ENCODE measurements around the gene ASB1.

The ASB1 gene

GRCh38 chr2:238495422-238495821 is 68.7 kb downstream of the ASB1 start:
- DNase-seq (ENCODE audit: low read depth) = no peak

DNA sequence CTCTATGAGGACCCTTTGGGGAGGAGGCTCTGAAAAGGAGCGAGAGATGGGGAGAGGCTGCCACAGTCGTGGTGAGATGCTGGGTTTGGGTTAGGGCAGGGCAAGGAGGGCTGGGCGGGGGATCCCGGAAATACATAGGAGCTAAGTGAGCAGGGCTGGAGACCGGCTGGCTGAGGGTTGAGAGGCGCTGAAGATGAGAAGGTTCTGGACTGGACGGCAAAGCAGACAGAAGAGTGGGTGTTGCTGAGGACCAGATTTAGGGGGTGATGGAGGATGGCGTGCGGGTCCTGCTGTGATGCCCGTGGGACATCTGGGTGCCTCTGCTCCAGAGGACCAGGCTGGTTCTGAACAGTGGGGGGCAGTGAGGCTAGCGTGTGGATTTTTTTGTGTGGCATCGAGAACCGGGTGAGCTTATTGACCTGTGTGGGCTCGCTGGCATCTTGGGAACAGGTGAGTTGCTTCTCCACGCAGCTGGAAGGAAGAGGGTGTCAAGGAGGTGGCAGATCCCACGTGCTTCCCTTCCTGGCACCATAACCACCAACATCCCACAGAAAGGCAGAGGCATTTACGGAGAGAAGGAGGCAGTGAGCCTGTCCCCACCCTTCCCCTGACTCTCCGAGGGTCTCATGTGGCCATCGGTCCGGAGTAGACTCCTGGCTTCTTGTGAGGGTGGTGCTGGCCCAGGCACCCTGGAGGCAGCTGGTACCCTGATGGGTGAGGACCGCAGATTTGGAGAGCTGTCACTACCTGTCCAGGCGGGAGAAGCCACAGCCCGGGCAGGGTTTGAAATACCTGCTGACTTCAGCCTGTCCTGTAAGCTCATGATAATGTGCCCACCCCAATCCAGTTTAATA is 70.3 kb downstream of the ASB1 start:
- no peak for DNase-seq (ENCODE audit: low read depth)

- DNase-seq (ENCODE audit: low read depth) = no peak
Measured at GRCh38 chr2:238497610-238498005, 70.9 kb downstream of the ASB1 start.

DNA sequence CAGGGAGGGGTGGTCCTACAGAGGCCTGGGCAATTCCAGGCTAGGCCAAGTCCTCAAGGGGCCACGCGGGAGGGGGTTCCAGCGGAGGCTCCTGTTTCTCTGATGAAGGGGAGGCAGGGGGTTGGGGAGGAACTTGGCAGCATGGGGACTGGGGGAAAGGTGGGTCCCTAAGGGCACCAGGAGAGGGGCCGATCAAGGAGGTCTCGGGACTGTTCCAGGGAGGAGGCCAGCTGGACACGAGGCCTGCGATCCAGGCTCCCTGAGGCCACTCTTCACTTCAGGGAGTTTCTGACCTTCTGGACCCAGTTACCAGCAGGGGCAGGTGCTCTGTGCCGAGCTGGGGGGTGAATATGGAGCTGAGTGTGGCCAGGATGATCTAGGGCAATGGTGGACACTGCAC is 71.5 kb downstream of the ASB1 start:
- no peak for DNase-seq (ENCODE audit: low read depth)

DNA sequence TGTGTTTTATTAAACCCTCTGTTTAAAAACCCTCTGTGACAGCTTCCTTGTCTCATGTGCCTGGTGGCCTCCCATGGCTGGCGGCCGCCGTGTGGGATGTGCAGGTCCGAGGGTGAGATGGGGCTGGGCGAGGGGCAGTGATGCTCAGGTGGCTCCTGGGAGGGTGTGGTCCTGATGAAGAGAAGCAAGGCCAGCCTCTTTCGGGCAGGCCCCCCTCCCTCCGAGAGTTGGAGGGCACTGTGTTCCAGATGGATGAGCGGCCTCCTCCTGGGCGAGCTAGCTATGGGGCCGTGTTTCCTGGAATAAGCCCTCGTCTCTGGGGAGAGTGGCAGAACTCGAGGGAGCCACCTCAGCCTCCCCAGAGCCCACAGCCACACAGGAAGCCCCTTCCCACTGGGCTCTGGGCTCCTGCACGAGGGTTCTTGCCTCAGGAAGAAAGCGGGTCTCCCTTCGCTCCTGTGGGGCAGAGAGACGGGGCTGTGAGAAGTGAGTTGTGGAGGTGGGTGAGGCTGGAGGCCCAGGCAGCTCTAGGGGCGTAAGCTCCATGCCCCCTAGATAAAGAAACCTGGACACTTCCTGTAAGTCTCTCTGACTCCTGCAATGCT is 72.1 kb downstream of the ASB1 start:
- no peak for DNase-seq (ENCODE audit: low read depth)

GRCh38 chr2:238499731-238500580 is 73.2 kb downstream of the ASB1 start:
- no peak for DNase-seq (ENCODE audit: low read depth)

- DNase-seq (ENCODE audit: low read depth) = no peak
Measured at GRCh38 chr2:238501311-238501710, 74.6 kb downstream of the ASB1 start.
